Thyroid gland (tissue), 4 donors: ENCODE measurements around the gene SPAG5. TPM values are rescaled to one million over a fixed set of nuclear protein-coding genes. Genes with fewer than 3 reads are reported as not detected.
"Not testable (repeated sequence)": the region's sequence is repeated elsewhere in the genome, so short reads cannot be mapped to it uniquely, and the experiment has no call there.

Experiments used
- DNase-seq, 2 donors: peaks; one replicate each; pipeline ENCODE4 v3.0.0-alpha.2; 2019
- H3K27ac ChIP-seq, 3 donors: fragments of 200-600 bp; sonication (generic); 1 replicate in 2 of 3; 2 replicates in 1 of 3; pipeline ENCODE4 v1.5.1; 2016 to 2019; ENCODE audit warnings: mild to moderate bottlenecking in 1 of 3, moderate library complexity in 1 of 3
- H3K27me3 ChIP-seq: fragments of 200-600 bp; sonication (generic); one replicate; pipeline ENCODE4 v1.5.1; 2019
- H3K36me3 ChIP-seq, 2 donors: fragments of 200-600 bp; sonication (generic); one replicate each; pipeline ENCODE4 v1.5.1; 2016 to 2019
- H3K4me1 ChIP-seq, 2 donors: fragments of 200-600 bp; sonication (generic); one replicate each; pipeline ENCODE4 v1.5.1; 2017 to 2019
- H3K4me3 ChIP-seq, 3 donors: fragments of 200-600 bp; sonication (generic); replicated peaks in 1 of 3; 1 replicate in 2 of 3; 2 replicates in 1 of 3; pipeline ENCODE4 v1.5.1; 2016; ENCODE audit warnings: mild to moderate bottlenecking in 1 of 3
- H3K9me3 ChIP-seq: fragments of 200-600 bp; sonication (generic); one replicate; pipeline ENCODE4 v1.5.1; 2017
- POLR2A ChIP-seq, 2 donors: fragments of 450-650 bp; IDR thresholded peaks; one replicate each; pipeline ENCODE4 v1.6.1; 2017; ENCODE audit warnings: antibody characterized with exemption in 2 of 2, mild to moderate bottlenecking in 2 of 2, moderate library complexity in 1 of 2
- WGBS, 2 donors: methylation state at CpG; one replicate each; pipeline ENCODE4 v1.1.5; 2017; 5-methylcytosine and 5-hydroxymethylcytosine counted together
- intact Hi-C: fragments of 100-400 bp; cut with DNase I; formaldehyde crosslinking; loops from one replicate; pipeline ENCODE4 v1.15.1; 2023
- total RNA-seq, 4 donors: library from RNA; depleted of rRNA; stranded (reverse); fragments of >200 nt; gene quantifications; one replicate each; pipeline ENCODE4 v1.2.3, GENCODE V29; 2016
- TF ChIP-seq, protein P1 (sequence below), 6 experiments: fragments of 200-600 bp in 3 of 6; fragments of 450-650 bp in 3 of 6; sonication (generic) in 3 of 6; IDR thresholded peaks; one replicate each; pipeline ENCODE4 v1.5.1; 2016 to 2019; ENCODE audit warnings: antibody characterized with exemption in 6 of 6, mild to moderate bottlenecking in 2 of 6, inconsistent platforms in 1 of 6, moderate library complexity in 1 of 6

Gene SPAG5
- total RNA-seq, 4 donors from 2014 or later, result 4.4 to 27.0 (median 9.9) TPM

DNA sequence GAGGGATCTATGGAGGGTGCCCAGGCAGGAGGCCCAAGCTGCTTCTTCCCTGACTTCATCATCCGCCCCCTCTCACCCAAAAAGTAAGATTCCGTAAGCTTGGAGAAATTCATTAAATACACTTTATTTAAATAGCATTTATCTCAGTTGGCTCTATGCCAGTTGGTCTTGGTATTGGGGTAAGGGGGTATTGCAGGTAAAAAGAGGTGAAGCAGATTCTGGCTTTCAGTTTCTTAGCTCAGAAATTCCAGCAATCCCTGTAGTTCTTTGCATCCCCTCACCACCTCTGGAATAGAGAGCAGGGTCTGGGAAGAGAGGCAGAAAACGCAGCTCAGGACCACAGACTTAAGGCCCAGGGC is 21.4 kb downstream of the SPAG5 start:
- no peak overlapping the region for H3K27ac ChIP-seq
- no peak for DNase-seq
- TF ChIP-seq, protein P1, sequence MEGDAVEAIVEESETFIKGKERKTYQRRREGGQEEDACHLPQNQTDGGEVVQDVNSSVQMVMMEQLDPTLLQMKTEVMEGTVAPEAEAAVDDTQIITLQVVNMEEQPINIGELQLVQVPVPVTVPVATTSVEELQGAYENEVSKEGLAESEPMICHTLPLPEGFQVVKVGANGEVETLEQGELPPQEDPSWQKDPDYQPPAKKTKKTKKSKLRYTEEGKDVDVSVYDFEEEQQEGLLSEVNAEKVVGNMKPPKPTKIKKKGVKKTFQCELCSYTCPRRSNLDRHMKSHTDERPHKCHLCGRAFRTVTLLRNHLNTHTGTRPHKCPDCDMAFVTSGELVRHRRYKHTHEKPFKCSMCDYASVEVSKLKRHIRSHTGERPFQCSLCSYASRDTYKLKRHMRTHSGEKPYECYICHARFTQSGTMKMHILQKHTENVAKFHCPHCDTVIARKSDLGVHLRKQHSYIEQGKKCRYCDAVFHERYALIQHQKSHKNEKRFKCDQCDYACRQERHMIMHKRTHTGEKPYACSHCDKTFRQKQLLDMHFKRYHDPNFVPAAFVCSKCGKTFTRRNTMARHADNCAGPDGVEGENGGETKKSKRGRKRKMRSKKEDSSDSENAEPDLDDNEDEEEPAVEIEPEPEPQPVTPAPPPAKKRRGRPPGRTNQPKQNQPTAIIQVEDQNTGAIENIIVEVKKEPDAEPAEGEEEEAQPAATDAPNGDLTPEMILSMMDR (IDR thresholded peaks at IDR 0.05), result no peak
- no peak for TF ChIP-seq POLR2A (IDR thresholded peaks at IDR 0.05)
- no peaks in the 10 kb centered on the region for H3K27me3 ChIP-seq
- no peaks in the 10 kb centered on the region for H3K9me3 ChIP-seq
- intact Hi-C loops, result no loop called here
- peaks cover under 1 to 4% of the 10 kb centered on the region in 2 donors for H3K4me1 ChIP-seq
- WGBS, 2 donors, result 93 to 97% methylated on average over 3 of the region's 3 CpGs
- no peak overlapping the region for H3K4me3 ChIP-seq
- no peaks in the 10 kb centered on the region for H3K36me3 ChIP-seq

- H3K27ac ChIP-seq, result no peak within 1 kb of the TSS
- DNase-seq, result peak; percentile 94 to 96
These were observed 21.9 kb downstream of the SPAG5 start, which contains the start of gene ALDOC for GRCh38 chr17:28576758-28577465. ALDOC (minus strand) TSS chr17:28576895; CDS start chr17:28575532, 1,363 bp downstream.

DNA sequence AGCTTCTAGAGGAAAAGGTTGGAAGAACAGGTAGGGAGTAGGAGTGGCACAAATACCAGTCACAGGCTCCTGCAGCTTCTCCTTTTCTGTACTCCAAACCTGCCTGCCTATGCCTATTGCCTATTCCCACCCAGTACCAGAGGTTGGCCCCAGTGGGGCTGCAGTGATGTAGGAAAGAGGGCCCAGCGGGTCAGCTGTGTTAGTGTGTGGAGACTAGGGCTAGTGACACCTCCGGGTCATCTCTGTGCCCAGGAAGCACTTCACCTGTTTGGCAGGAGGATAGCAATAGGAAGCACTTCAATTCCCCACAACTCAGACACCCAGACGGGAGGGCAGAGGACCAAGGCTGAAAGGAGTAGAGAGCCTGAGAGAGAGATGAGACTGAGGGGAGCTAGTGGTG is 22.8 kb downstream of the SPAG5 start:
- H3K9me3 ChIP-seq, intact Hi-C loops, H3K36me3 ChIP-seq, H3K27me3 ChIP-seq, H3K4me3 ChIP-seq, H3K27ac ChIP-seq, DNase-seq: not testable (repeated sequence)
- WGBS, 2 donors, result 68 to 79% methylated on average over 3 of the region's 3 CpGs
- H3K4me1 ChIP-seq, result peaks cover 8 to 11% of the 10 kb centered on the region in 2 donors

More at GRCh38 chr17:28576758-28577465, 21.9 kb downstream of the SPAG5 start, which contains the start of gene ALDOC:
- intact Hi-C loops, result no loop called here
- 24 to 35% methylated on average over 12 to 17 of the region's 26 CpGs for WGBS, 2 donors
- no peaks in the 10 kb centered on the region for H3K27me3 ChIP-seq
- TF ChIP-seq, protein P1 (IDR thresholded peaks at IDR 0.05), result no peak
- TF ChIP-seq POLR2A (IDR thresholded peaks at IDR 0.05), result peak in 1 of 2 donors; percentile 71
- no peaks in the 10 kb centered on the region for H3K36me3 ChIP-seq
- no peak within 1 kb of the TSS for H3K4me3 ChIP-seq
- no peaks in the 10 kb centered on the region for H3K9me3 ChIP-seq
- H3K4me1 ChIP-seq, result peaks cover 6 to 10% of the 10 kb centered on the region in 2 donors

- no peaks in the 10 kb centered on the region for H3K9me3 ChIP-seq
- no peaks in the 10 kb centered on the region for H3K27me3 ChIP-seq
- no peak for TF ChIP-seq POLR2A (IDR thresholded peaks at IDR 0.05)
- TF ChIP-seq, protein P1 (IDR thresholded peaks at IDR 0.05), result no peak
- H3K36me3 ChIP-seq, result no peaks in the 10 kb centered on the region
- H3K4me3 ChIP-seq, result no peak overlapping the region
- intact Hi-C loops, result no loop called here
- no peak overlapping the region for H3K27ac ChIP-seq
- no peak for DNase-seq
- peaks cover 12 to 13% of the 10 kb centered on the region in 2 donors for H3K4me1 ChIP-seq
- WGBS, 2 donors, result 94 to 96% methylated on average over 14 of the region's 14 CpGs
These were observed 23.6 kb downstream of the SPAG5 start for GRCh38 chr17:28575126-28575795.

- peaks cover 18 to 19% of the 10 kb centered on the region in 2 donors for H3K4me1 ChIP-seq
- no peak for DNase-seq
- TF ChIP-seq, protein P1 (IDR thresholded peaks at IDR 0.05), result no peak
- TF ChIP-seq POLR2A (IDR thresholded peaks at IDR 0.05), result no peak
- no peak overlapping the region for H3K27ac ChIP-seq
- no peaks in the 10 kb centered on the region for H3K9me3 ChIP-seq
- no peak overlapping the region for H3K4me3 ChIP-seq
- H3K36me3 ChIP-seq, result no peaks in the 10 kb centered on the region
- intact Hi-C loops, result no loop called here
- 93 to 97% methylated on average over 3 to 6 of the region's 7 CpGs for WGBS, 2 donors
- H3K27me3 ChIP-seq, result no peaks in the 10 kb centered on the region
These were observed 24.3 kb downstream of the SPAG5 start for GRCh38 chr17:28574526-28574925.
